Heart left ventricle (tissue), 13 donors: Measurements from ENCODE around the gene BANF1.

Source experiments
- POLR2A ChIP-seq, 2 donors: fragments of 450-650 bp; IDR thresholded peaks; one replicate each; pipeline ENCODE4 v1.6.1; 2017; ENCODE audit warnings: antibody characterized with exemption in 2 of 2, mild to moderate bottlenecking in 2 of 2, moderate library complexity in 2 of 2
- TF ChIP-seq, protein P1 (sequence below), 12 donors: fragments of 200-600 bp; sonication (generic) in 4 of 12; IDR thresholded peaks; one replicate each; pipeline versions ENCODE4 v1.5.0 to v1.8.0; 2018 to 2022; ENCODE audit warnings: antibody characterized with exemption in 12 of 12, mild to moderate bottlenecking in 5 of 12
- donor health status: ischemic (EF 13 %, LVEDD 7.1; RV severe dilation, severe dysfunction).
- donor health status: DM: no; HTN: yes; CAD: no.
- donor health status: DM: no; HTN: no; CAD: no.
- donor health status: ischemic (EF 25% LVEDD 6.9; RV normal size, moderate dysfunction).
- donor health status: ischemic (EF 25% LVEDD 5.7; RV mildly dilated, moderate dysfunction).
- donor health status: ischemic (EF 35%, LVEDD 5.7; RV mildly dilated, moderate dysfunction).
- donor health status: nonischemic (EF 11% LVEDD 7.7; RV severe dilation, severe dysfunction).
- donor health status: DM: yes; HTN: yes; CAD: no.
- donor health status: PGD.
- donor health status: ischemic (EF 29% LVEDD 5.4; RV normal size, mild dysfunction).
- donor health status: nonischemic (EF 23%, LVEDD 6.1; RV moderate dilation, normal function).

DNA sequence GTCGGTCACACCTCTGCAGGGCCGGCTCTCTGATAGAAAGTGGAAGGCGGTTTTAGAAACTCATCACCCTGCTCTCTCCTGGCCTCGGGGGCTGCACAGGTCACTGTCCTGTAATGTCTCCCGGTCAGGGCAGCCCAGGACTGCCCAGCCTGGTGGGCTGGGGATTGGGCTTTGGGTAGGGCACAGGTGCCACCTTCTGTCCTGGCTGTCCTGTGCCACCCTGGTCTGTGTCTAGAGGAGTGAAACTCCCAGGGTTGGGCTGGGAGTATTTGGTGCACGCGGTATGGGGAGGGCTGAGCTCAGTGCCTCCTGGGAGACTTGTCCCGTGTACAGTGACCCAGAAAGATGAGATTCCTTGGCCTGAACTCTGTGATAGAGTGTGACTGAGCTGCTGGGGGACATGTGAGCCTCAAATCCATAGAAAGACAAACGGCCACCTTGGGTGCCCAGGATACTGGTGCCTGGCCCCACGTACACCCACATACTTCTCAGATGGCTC, 23.0 kb upstream of the BANF1 start:
- TF ChIP-seq, protein P1, sequence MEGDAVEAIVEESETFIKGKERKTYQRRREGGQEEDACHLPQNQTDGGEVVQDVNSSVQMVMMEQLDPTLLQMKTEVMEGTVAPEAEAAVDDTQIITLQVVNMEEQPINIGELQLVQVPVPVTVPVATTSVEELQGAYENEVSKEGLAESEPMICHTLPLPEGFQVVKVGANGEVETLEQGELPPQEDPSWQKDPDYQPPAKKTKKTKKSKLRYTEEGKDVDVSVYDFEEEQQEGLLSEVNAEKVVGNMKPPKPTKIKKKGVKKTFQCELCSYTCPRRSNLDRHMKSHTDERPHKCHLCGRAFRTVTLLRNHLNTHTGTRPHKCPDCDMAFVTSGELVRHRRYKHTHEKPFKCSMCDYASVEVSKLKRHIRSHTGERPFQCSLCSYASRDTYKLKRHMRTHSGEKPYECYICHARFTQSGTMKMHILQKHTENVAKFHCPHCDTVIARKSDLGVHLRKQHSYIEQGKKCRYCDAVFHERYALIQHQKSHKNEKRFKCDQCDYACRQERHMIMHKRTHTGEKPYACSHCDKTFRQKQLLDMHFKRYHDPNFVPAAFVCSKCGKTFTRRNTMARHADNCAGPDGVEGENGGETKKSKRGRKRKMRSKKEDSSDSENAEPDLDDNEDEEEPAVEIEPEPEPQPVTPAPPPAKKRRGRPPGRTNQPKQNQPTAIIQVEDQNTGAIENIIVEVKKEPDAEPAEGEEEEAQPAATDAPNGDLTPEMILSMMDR (IDR thresholded peaks at IDR 0.05): no peak
- TF ChIP-seq POLR2A (IDR thresholded peaks at IDR 0.05): no peak
